C1 segment of cervical spinal cord (tissue), 14 donors: Measurements from ENCODE around the gene PGAM2.
A peak's percentile ranks its signal among the peaks of the same experiment; 100 is the strongest.

Source experiments
- DNase-seq, 14 donors: peaks; one replicate each; lab custom pipeline; 2025; lab: John Stamatoyannopoulos, UW

PGAM2 gene

DNA sequence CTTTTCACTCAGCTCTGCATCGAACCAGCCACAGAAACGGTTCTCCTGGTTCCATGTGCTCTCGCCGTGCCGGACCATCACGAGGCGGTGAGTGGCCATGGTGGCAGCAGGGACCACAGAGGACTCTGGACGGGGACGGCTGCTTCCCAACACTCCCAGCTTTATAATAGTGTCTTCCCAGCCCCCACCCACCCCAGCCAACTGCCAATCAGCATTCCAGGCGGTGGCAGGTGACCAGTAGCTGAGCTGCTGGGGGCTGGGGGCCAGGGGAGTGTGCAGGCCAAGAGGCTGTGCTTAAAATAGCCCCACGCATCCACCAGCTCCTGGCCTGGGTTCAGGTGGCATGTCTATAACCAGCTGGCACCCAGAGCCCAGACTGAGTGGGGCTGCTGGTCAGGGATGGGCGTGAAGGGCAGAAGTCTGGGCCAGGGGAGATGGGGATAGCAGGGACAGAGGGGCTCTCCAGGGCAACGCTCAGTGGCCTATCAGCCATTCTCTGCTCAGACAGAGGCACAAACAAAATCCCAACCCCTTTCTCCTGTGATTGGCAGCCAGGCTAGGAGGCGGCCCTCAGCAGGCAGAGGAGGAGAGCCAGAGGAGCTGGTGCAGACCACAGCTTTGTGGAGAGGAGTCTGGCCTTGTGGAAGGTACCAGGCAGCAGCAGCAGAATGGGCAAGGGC lies at the start of gene PGAM2:
TSS of gene PGAM2 (minus strand) at position 137 of the 680 bp plus-strand sequence. CDS start at position 99, 38 bp downstream.
- DNase-seq: peak in 12 of 14 donors; percentile 25 to 94 (median 68)

DNA sequence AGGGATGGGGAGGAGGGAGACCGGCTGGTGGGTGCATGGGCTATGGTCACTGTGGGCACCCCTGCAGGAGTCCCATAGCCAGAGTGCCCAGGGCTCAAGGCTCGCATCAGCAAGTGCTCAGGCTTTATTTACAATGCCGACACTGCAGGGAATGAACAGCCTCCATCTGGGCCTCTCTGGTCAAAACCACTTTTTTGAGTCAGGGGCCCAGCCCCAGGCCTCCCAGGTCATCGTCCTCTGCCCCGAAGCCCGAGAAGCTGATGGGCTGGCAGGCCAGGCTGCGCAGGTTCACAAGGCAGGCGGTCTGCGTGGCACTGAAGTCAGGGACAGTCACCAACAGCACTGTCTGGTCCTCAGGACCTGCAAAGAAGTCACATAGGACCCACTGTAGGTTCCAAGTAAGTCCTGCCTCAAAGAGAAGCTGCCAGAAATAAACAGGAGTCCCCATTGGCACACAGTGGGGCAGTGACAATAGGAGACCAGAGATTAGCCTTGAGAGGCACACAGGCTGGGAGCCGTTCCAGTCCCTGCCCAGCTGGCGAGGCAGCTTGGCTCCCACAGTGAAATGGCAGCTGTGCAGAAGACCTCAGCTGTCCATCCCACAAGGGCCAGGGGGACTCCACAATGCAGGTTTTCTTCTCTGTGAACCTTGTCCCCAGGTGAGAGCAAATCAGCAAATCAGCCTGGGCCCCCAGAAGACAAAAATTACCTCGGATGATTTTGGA lies 49.4 kb upstream of the PGAM2 start:
- DNase-seq: peak in 12 of 14 donors; percentile 34 to 76 (median 68)

DNA sequence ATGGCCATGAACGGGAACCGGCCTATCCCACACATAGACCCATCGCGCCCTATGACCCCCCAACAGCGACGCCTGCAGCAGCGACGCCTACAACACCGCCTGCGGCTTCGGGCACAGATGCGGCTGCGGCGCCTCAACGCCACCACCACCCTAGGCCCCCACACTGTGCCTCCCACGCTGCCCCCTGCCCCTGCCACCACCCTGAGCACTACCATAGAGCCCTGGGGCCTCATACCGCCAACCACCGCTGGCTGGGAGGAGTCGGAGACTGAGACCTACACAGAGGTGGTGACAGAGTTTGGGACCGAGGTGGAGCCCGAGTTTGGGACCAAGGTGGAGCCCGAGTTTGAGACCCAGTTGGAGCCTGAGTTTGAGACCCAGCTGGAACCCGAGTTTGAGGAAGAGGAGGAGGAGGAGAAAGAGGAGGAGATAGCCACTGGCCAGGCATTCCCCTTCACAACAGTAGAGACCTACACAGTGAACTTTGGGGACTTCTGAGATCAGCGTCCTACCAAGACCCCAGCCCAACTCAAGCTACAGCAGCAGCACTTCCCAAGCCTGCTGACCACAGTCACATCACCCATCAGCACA lies 48.5 kb upstream of the PGAM2 start:
- no peak for DNase-seq

DNA sequence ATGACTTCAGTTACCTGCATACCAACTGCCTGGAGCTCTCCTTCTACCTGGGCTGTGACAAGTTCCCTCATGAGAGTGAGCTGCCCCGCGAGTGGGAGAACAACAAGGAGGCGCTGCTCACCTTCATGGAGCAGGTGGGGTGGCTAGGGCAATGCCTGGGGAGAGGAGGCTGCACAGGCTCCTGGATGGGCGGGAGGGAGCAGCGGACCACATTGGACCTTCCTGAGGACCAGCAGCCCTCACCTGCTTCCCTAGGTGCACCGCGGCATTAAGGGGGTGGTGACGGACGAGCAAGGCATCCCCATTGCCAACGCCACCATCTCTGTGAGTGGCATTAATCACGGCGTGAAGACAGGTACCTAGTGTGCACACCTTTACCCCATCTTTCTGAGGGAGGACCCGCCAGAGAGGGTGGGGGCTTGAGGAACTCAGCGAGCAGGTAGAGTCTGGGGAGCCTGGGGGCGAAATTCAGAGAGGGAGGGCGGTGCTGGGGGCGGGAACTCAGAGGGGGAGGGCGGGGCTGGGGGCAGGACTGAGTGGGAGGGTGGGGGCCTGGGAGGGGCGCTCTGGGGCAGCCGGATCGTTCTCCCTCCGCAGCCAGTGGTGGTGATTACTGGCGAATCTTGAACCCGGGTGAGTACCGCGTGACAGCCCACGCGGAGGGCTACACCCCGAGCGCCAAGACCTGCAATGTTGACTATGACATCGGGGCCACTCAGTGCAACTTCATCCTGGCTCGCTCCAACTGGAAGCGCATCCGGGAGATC lies 47.8 kb upstream of the PGAM2 start:
- no peak for DNase-seq

DNA sequence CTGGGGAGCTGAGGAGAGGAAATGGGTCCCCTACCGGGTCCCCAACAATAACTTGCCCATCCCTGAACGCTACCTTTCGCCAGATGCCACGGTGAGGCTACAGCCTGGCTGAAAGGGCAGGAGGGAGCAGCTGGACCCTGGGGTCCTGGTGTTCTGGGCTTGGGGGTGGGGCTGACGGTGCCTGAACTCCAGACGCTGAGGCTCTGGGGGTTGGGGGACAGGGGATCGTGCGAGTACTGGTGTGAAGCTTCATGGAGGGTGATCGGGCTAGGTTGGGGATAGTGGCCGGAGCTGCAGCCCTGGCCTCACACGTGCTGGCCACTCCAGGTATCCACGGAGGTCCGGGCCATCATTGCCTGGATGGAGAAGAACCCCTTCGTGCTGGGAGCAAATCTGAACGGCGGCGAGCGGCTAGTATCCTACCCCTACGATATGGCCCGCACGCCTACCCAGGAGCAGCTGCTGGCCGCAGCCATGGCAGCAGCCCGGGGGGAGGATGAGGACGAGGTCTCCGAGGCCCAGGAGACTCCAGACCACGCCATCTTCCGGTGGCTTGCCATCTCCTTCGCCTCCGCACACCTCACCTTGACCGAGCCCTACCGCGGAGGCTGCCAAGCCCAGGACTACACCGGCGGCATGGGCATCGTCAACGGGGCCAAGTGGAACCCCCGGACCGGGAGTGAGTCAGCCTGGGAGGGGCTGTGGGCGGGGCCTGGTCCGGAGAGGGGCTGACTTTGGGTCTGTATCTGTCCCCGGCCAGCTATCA lies 47.0 kb upstream of the PGAM2 start:
- no peak for DNase-seq

DNA sequence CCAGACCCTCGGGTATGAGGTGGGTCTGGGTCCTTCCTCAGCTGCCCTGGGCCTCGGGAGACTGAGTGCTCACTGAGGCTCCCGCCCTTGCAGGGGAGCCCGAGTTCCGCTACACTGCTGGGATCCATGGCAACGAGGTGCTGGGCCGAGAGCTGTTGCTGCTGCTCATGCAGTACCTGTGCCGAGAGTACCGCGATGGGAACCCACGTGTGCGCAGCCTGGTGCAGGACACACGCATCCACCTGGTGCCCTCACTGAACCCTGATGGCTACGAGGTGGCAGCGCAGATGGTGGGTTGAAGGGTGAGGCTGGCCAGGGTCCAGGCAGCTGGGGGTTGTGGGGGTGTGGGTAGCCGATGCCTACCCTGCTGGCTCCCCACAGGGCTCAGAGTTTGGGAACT lies 46.4 kb upstream of the PGAM2 start:
- peak in 1 of 14 donors; percentile 29 for DNase-seq

DNA sequence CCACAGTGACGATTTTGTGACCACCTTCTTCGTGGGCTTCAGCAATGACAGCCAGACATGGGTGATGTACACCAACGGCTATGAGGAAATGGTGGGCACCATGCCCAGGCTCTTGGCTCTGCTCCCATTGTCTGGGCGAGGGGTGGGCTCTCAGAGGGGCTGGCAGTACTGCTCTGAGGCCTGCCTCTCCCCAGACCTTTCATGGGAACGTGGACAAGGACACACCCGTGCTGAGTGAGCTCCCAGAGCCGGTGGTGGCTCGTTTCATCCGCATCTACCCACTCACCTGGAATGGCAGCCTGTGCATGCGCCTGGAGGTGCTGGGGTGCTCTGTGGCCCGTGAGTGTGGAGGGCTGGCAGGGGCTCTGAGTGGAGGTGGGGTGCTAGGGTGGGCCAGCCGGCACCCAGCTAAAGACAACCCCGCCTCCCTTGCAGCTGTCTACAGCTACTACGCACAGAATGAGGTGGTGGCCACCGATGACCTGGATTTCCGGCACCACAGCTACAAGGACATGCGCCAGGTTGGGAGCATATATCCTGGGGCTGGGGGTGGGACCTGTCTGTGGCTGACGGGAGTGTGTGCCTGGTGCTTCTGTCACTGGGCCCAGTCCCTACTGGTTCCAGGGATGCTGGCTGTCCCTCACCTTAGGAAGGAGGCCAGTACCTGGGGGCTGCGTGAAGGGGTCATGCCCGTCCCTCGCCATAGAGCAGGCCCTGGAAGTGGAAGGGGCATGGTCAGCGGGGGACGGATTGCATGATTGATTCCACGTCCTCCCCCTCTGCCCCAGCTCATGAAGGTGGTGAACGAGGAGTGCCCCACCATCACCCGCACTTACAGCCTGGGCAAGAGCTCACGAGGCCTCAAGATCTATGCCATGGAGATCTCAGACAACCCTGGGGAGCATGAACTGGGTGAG lies 45.6 kb upstream of the PGAM2 start:
- no peak for DNase-seq

DNA sequence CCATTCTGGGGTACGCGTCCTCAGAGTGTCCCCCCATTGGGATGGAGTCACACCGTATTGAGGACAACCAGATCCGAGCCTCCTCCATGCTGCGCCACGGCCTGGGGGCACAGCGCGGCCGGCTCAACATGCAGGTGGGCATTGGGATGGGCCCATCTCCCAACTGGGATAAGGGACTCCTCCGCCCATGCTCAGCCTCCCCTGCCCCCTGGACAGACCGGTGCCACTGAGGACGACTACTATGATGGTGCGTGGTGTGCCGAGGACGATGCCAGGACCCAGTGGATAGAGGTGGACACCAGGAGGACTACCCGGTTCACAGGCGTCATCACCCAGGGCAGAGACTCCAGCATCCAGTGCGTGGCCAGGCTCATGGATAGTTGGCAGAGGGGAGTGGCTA lies 44.6 kb upstream of the PGAM2 start:
- DNase-seq: no peak

DNA sequence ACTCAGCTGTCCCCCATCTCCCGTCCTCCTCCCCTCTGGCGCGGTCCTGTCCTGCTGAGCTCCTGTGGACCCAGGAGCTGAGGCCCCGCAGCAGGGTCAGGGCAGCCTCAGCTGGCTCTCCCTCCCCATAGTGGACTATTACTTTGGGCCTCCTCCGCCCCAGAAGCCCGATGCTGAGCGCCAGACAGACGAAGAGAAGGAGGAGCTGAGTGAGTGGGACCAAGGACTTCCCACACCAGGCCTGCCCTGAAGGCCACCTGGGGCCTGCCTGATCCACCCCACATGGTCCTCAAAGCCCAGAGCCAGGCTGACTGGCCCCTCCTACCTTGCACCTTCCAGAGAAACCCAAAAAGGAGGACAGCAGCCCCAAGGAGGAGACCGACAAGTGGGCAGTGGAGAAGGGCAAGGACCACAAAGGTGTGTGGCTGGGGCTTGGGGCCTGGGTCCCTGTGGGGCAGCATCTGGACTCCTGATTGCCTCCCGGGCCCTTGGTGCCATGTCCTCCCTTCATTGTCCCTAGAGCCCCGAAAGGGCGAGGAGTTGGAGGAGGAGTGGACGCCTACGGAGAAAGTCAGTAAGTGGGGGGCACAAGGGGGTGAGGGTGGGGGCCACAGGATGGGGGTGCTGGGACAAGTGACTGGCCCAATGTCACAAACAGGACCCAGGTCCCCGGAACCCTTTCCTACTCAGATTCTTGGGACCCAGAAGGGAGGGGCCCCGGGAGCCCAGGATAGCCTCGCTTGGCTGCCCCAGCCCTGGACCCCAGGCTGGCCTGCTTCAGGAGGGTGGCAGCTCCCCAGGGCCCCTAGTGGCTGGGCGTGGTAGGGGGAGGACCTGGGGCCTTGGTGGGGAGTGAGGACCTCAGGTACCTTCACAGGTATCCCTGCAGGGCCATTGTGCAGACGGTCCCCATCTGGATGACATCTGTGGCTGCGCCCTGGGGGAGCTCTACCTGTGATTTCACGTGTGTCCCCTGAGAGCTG lies 43.7 kb upstream of the PGAM2 start:
- no peak for DNase-seq

DNA sequence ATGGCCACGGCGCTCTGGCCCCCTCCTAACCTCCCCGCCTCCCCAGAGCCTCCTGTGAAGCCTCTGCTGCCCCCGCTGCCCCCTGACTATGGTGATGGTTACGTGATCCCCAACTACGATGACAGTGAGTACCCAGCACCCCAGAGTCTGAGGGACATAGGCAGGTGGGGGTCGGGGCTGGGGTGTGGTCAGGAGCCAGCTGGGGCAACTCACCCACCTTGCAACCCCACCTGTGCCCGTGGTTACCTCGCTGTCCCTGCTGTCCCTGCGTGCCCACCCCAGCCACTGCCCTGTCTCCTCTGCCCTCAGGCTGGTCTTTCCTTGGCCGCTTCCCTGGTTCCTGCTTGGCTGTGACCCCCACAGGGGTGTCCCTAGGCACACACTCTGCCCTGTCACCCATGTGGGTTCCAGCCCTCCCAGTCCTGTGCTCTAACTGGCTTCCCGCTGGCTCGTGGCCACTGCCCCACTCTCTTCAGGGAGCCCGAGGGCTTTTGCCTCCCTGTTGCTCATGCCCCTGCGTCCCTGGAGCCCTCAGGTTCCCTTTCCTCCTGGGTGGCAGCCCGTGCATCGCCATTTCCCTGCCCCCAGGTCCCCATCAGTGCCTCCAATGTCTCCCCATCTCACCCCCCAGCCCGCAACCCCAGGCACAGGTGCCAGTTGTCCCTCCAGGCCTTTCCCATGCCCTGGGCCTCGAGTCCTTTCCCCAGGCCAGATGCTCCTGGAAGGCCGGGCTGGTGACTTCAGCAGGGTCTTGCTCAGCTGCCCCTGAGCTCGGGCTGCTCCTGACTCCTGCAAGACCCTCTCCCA lies 42.8 kb upstream of the PGAM2 start:
- DNase-seq: no peak

DNA sequence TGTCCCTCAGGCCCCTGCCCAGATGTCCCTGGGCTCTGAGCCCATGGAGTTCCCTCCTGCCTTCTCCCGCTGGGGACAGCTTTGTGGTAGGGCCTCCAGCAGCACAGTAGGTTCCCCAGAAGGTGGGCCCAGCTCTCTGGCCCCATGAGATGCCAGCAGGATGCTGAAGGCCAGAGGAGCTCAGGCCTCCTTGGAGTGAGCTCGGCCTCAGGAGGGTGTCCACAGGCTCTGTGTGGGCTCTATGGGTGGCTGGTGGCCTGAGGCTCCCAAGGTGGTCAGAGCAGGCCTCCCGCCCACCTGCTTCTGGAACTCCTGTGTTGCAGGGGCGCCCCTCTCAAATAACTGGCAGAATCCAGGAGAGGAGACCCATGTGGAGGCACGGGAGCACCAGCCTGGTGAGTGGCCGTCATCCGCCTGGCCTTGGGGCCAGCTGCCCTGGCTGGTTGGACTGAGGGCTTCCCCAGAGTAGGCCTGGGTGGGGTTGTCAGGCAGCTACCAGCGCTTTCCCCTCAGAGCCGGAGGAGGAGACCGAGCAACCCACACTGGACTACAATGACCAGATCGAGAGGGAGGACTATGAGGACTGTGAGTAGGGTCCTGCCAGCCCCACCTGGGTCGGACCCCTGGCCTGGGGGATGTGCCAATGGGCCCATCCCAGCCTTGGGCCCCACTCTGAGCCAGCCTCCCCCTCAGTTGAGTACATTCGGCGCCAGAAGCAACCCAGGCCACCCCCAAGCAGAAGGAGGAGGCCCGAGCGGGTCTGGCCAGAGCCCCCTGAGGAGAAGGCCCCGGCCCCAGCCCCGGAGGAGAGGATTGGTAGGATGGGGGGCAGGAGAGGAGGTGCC lies 42.0 kb upstream of the PGAM2 start:
- DNase-seq: no peak

DNA sequence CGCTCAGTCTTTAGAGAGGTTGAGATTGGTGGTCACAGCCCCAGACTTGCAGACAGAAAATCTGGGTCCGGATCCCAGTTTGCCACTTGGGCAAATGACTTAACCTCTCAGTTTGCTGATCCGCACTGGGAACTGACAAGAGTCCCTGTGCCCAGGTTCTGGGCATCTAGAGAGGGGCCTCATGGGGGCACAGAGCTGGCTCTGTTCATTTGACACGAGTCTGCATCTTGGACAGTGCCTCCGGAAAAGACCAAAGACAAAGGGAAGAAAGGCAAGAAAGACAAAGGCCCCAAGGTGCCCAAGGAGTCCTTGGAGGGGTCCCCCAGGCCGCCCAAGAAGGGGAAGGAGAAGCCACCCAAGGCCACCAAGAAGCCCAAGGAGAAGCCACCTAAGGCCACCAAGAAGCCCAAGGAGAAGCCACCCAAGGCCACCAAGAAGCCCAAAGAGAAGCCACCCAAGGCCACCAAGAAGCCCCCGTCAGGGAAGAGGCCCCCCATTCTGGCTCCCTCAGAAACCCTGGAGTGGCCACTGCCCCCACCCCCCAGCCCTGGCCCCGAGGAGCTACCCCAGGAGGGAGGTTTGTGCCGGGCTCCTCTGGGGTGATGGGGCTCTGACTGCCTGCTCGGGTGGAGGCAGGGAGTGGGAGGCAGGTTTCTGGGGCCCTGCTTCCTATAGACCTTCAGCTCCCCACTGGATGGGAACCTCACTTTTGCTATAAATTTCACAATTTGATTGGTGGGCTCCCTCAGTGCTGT lies 41.1 kb upstream of the PGAM2 start:
- no peak for DNase-seq

DNA sequence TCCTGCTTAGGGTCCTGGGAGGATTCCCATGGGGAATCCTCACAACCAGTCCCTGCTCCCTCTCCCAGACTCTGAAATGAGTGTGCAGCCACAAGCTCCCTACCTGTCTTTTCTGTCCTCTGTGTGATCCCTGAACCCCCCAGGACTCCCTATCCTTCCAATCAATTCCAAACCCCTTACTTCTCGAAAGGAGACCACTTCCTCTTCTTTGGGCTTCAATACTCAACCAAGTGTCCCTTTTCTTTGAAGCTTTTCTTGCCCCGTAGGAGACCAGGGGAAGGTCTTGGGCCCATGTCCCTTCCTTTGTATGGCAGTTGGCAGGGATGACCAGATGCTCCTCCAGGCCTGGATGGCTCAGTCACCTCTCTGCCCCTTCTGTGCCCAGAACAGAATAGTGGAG lies 40.5 kb upstream of the PGAM2 start:
- DNase-seq: no peak

DNA sequence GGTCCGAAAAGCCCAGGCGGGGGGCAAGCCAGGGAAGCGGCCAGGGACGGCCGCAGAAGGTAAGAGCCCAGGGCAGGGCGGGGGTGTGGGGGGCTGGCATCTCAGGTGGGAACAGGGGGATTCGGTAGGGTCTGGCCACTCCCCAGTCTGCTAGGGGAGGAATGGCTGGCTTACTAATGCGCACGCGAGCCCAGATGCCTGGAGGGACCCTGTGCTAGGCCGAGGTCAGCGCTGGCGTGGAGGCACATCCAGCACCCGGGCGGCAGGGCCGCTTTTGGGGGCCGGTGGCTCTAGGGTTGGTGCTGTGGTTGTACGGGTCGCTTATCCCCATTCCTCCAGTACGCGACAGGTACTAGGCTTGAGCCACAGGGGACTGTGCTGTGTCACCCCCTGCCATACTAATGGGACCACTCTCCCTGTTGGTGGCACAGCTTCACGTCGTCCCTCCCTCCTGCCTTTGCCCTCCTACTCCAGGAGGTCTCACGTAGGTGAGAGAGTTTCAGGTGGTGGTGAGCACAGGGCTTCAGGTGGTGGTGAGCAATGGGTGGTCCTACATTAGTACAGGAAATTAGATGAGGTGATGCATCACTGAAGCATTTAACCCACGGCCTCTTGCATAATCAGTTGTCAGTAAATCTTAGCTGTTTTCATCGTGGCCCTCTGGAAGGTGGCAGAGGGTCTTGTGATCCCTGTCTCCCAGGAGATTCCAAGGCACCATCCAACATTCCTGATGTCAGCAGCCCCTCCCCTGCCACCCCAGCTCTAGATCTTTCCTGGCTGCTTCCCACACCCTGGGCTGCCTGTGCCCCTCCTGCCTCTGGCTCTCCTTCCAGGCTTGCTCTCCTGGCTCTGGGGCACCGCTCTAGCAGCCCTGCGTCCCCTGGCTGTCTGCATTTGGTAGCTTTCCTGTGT lies 39.7 kb upstream of the PGAM2 start:
- DNase-seq: peak in 10 of 14 donors; percentile 25 to 80 (median 52)
